Prostate gland (tissue), 2 donors: ENCODE measurements around the gene IQCC. TPM values are rescaled to one million over a fixed set of nuclear protein-coding genes. Genes with fewer than 3 reads are reported as not detected.

Experiments used
- DNase-seq: peaks from one replicate; pipeline ENCODE4 v3.0.0-alpha.2; 2019; ENCODE audit warnings: low spot score
- H3K27ac ChIP-seq, 2 donors: fragments of 200-600 bp; sonication (generic); 2 replicates each; pipeline ENCODE4 v1.5.1; 2017 to 2019
- H3K27me3 ChIP-seq: fragments of 200-600 bp; sonication (generic); replicated peaks from 2 replicates; pipeline ENCODE4 v1.5.1; 2019; ENCODE audit not compliant: insufficient read depth
- H3K36me3 ChIP-seq, 2 donors: fragments of 200-600 bp; sonication (generic); 1 replicate in 1 of 2; 2 replicates in 1 of 2; pipeline versions ENCODE4 v1.5.1 to v1.8.1; 2017 to 2019
- H3K4me1 ChIP-seq: fragments of 200-600 bp; sonication (generic); replicated peaks from 2 replicates; pipeline ENCODE4 v1.5.1; 2019
- H3K4me3 ChIP-seq, 2 donors: fragments of 200-600 bp; sonication (generic); 2 replicates each; pipeline ENCODE4 v1.5.1; 2017 to 2019
- H3K9me3 ChIP-seq: fragments of 200-600 bp; sonication (generic); 2 replicates; pipeline ENCODE4 v1.5.1; 2017
- POLR2A ChIP-seq: fragments of 450-650 bp; IDR thresholded peaks from one replicate; pipeline ENCODE4 v1.6.1; 2016; ENCODE audit warnings: antibody characterized with exemption, mild to moderate bottlenecking
- POLR2AphosphoS5 ChIP-seq: sonication (generic); formaldehyde crosslinking; IDR thresholded peaks from one replicate; pipeline ENCODE4 v1.6.1; 2017; ENCODE audit warnings: antibody characterized with exemption
- WGBS: methylation state at CpG from one replicate; pipeline ENCODE4 v1.1.5; 2018; 5-methylcytosine and 5-hydroxymethylcytosine counted together
- intact Hi-C: fragments of 100-400 bp; cut with DNase I; formaldehyde crosslinking; loops from one replicate; pipeline ENCODE4 v1.14.2; 2022
- total RNA-seq, 2 donors: library from RNA; depleted of rRNA; stranded (reverse); fragments of >200 nt; gene quantifications; one replicate each; pipeline ENCODE4 v1.1.0, GENCODE V29; 2016
- TF ChIP-seq, protein P1 (sequence below), 4 experiments: fragments of 200-600 bp in 2 of 4; fragments of 450-650 bp in 2 of 4; sonication (generic) in 2 of 4; IDR thresholded peaks; 1 replicate in 3 of 4; 2 replicates in 1 of 4; pipeline ENCODE4 v1.5.1; 2016 to 2019; ENCODE audit warnings: antibody characterized with exemption in 4 of 4, mild to moderate bottlenecking in 2 of 4, moderate library complexity in 2 of 4

The IQCC gene
- total RNA-seq, 2 donors from 2014 or later, result 5.2 to 5.6 TPM

DNA sequence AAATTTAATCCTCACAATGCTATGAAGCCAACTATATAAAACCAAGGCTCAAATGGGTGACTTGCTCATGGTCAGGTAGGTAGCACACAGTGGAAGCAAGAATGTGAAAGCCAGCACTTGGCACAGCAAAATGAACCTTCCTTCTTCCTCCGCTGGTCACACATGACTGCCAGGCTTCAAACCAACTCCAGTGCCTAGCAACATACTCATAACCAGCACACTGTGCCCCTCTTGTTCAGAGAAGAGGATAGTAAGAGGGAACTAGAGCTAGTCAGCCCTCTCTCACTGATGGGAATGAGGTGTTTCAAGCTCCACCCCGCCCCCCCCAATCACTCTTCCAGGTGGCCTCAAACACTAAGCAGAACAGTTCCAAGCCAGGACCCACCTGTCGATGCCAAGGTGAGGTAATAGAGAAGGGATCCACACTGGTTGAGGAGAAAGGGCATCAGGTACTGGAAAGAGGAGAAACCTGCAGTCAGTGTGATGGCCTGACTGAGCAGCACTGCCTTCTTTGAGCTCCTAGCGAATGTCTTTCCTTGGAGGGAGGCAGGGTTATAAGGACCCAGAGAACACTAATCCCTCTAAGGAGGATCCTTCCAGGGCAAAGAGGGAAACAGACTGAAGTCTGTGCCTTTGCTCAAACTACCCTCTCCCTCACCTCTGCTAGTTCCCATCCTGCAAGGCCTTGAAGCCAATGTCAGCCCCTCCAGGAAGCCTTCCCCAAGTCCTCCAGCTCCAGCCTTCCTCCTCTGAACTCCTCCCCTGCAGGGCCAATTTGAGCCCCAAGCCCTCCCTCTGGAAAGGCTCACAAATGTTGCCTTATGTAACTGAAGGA is 15.5 kb downstream of the IQCC start:
- intact Hi-C loops, result loop anchor here (10.0 kb wide), 1 partner anchor 174 kb away; the partner anchor contains the start of gene BSDC1
- Histone ChIP-seq H3K9me3 (no peaks in the 10 kb centered on the region), H3K27ac (no peak overlapping the region), H3K4me3 (peak overlapping the region; percentile 74 to 95), H3K27me3 (no peaks in the 10 kb centered on the region), H3K36me3 (peaks cover 4 to 17% of the 10 kb centered on the region in 2 donors), H3K4me1 (peaks cover 19% of the 10 kb centered on the region)
- WGBS, result 80% methylated on average over 4 of the region's 4 CpGs
- DNase-seq, result no peak
- TF ChIP-seq POLR2AphosphoS5 (no peak), POLR2A (no peak)
- TF ChIP-seq, protein P1, sequence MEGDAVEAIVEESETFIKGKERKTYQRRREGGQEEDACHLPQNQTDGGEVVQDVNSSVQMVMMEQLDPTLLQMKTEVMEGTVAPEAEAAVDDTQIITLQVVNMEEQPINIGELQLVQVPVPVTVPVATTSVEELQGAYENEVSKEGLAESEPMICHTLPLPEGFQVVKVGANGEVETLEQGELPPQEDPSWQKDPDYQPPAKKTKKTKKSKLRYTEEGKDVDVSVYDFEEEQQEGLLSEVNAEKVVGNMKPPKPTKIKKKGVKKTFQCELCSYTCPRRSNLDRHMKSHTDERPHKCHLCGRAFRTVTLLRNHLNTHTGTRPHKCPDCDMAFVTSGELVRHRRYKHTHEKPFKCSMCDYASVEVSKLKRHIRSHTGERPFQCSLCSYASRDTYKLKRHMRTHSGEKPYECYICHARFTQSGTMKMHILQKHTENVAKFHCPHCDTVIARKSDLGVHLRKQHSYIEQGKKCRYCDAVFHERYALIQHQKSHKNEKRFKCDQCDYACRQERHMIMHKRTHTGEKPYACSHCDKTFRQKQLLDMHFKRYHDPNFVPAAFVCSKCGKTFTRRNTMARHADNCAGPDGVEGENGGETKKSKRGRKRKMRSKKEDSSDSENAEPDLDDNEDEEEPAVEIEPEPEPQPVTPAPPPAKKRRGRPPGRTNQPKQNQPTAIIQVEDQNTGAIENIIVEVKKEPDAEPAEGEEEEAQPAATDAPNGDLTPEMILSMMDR (IDR thresholded peaks at IDR 0.05), result no peak

- Histone ChIP-seq H3K36me3 (peaks cover 4 to 17% of the 10 kb centered on the region in 2 donors), H3K9me3 (no peaks in the 10 kb centered on the region), H3K27me3 (no peaks in the 10 kb centered on the region), H3K4me1 (peaks cover 19% of the 10 kb centered on the region), H3K4me3 (peak overlapping the region; percentile 74 to 95), H3K27ac (peak overlapping the region; percentile 88 to 90)
- no peak for DNase-seq
- intact Hi-C loops, result loop anchor here (10.0 kb wide), 1 partner anchor 173 kb away; the partner anchor contains the start of gene BSDC1
- whole genome bisulfite sequencing, result under 1% methylated on average over 11 of the region's 13 CpGs
- TF ChIP-seq POLR2AphosphoS5 (no peak), POLR2A (no peak)
- TF ChIP-seq, protein P1 (IDR thresholded peaks at IDR 0.05), result no peak
These were observed 16.1 kb downstream of the IQCC start for GRCh38 chr1:32221581-32221979.

DNA sequence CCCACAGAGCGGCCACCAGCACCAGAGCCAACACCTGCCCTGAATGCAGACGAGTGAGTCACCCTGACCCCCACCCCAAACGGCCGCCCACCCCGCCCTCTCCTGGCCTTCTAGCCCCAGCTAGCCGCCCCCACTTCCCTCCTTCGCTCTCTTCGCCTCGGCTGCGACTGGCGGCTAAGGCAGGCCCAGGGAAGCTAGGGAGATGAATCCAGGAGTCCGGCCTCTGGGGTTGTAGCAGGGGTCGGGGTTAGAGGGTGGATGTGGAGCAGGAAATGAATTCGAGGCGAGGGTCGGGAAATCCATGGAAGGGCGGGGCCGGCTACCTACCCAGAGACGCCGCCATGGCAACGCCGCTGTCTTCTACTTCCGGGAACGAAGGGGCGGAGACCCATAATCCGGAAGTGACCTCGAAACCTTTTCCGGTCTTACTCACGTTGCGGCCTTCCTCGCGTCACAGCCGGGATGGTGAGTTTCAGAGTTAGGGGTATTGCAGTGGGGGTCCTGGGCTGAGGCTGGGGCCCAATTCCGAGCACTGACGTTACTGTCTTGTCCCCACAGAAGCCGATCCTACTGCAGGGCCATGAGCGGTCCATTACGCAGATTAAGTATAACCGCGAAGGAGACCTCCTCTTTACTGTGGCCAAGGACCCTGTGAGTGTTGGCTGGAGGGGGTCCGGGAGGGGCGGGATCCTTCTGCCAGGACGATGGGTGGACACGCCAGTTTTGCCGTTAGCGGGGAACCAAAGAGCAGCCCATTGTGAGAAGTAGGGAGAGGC is 16.7 kb downstream of the IQCC start, which contains the start of the genes EIF3I and TMEM234:
Gene EIF3I (plus strand): TSS at position 428 of the 776 bp plus-strand sequence. CDS start 35 bp downstream, at position 463.
Gene TMEM234 (minus strand): TSS at position 374 of the 776 bp plus-strand sequence. CDS start 31 bp downstream, at position 343.
- intact Hi-C loops, result loop anchor here (10.0 kb wide), 1 partner anchor 173 kb away; the partner anchor contains the start of gene BSDC1
- Histone ChIP-seq H3K4me3 (peak within 1 kb of the TSS; percentile 74 to 95), H3K27me3 (no peaks in the 10 kb centered on the region), H3K27ac (peak within 1 kb of the TSS; percentile 88 to 90), H3K9me3 (no peaks in the 10 kb centered on the region), H3K4me1 (peaks cover 19% of the 10 kb centered on the region), H3K36me3 (peaks cover 4 to 11% of the 10 kb centered on the region in 2 donors)
- TF ChIP-seq POLR2AphosphoS5 (peak; percentile 98), POLR2A (peak; percentile 69)
- TF ChIP-seq, protein P1 (IDR thresholded peaks at IDR 0.05), result no peak
- DNase-seq, result peak; percentile 93
- WGBS, result under 1% methylated on average over 42 of the region's 46 CpGs

DNA sequence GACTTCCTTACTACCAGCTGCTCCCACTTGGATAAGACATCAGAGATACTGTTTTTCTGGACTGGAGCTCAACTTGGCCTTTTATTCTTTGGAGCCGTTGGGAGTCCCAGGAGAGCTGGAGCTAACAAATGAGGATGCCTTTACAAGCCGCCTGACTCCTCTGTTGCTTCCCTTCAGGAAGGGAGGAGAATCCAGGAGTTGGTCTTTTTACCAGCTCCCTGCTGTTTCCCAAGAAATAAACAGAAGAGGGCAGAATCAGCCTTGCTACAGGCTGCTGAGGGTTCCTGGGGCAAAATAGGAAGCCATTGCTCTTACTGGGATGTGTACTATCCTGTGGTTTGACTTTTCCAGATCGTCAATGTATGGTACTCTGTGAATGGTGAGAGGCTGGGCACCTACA is 18.2 kb downstream of the IQCC start:
- Histone ChIP-seq H3K4me1 (peaks cover 19% of the 10 kb centered on the region), H3K9me3 (no peaks in the 10 kb centered on the region), H3K4me3 (no peak overlapping the region), H3K36me3 (peaks cover 4 to 17% of the 10 kb centered on the region in 2 donors), H3K27ac (peak overlapping the region in 1 of 2 donors; percentile 88), H3K27me3 (no peaks in the 10 kb centered on the region)
- intact Hi-C loops, result loop anchor here (10.0 kb wide), 1 partner anchor 171 kb away; the partner anchor contains the start of gene BSDC1
- DNase-seq, result no peak
- WGBS, result 72% methylated on average over 3 of the region's 3 CpGs
- TF ChIP-seq, protein P1 (IDR thresholded peaks at IDR 0.05), result no peak
- TF ChIP-seq POLR2A (no peak), POLR2AphosphoS5 (no peak)
